Breast epithelium (tissue), 4 donors: Measurements from ENCODE around the gene MAB21L1. TPM values are rescaled to one million over a fixed set of nuclear protein-coding genes. Genes with fewer than 3 reads are reported as not detected.

Source experiments
- DNase-seq, 2 donors: peaks; one replicate each; pipeline ENCODE4 v3.0.0-alpha.2; 2019; ENCODE audit warnings: low spot score in 2 of 2
- H3K27ac ChIP-seq, 2 donors: fragments of 200-600 bp; sonication (generic) in 1 of 2; one replicate each; pipeline ENCODE4 v1.5.1; 2016 to 2019; ENCODE audit warnings: mild to moderate bottlenecking in 1 of 2
- H3K27me3 ChIP-seq, 2 donors: fragments of 200-600 bp; sonication (generic) in 1 of 2; one replicate each; pipeline versions ENCODE4 v1.5.1 to v1.6.0; 2017 to 2019; ENCODE audit warnings: control low read depth in 1 of 2, mild to moderate bottlenecking in 1 of 2
- H3K36me3 ChIP-seq: fragments of 200-600 bp; one replicate; pipeline ENCODE4 v1.5.1; 2019
- H3K4me1 ChIP-seq, 2 donors: fragments of 200-600 bp; sonication (generic); one replicate each; pipeline ENCODE4 v1.5.1; 2016 to 2019; ENCODE audit warnings: control low read depth in 1 of 2
- H3K4me3 ChIP-seq, 3 donors: fragments of 200-600 bp; sonication (generic); 1 replicate in 2 of 3; 2 replicates in 1 of 3; pipeline ENCODE4 v1.5.1; 2016 to 2019; ENCODE audit warnings: mild to moderate bottlenecking in 3 of 3, moderate library complexity in 2 of 3
- H3K9me3 ChIP-seq, 2 donors: fragments of 200-600 bp; sonication (generic) in 1 of 2; one replicate each; pipeline ENCODE4 v1.5.1; 2016 to 2019; ENCODE audit warnings: control low read depth in 1 of 2
- POLR2A ChIP-seq: fragments of 450-650 bp; IDR thresholded peaks from one replicate; pipeline ENCODE4 v1.6.1; 2016; ENCODE audit warnings: antibody characterized with exemption, mild to moderate bottlenecking, moderate library complexity
- POLR2AphosphoS5 ChIP-seq, 3 donors: sonication (generic); formaldehyde crosslinking; IDR thresholded peaks; one replicate each; pipeline ENCODE4 v1.6.1; 2017; ENCODE audit warnings: antibody characterized with exemption in 3 of 3
- intact Hi-C: fragments of 100-400 bp; cut with DNase I; formaldehyde crosslinking; loops from one replicate; pipeline ENCODE4 v1.15.1; 2023; ENCODE audit warnings: low total_unique reads
- total RNA-seq, 3 donors: library from RNA; depleted of rRNA; stranded (reverse); fragments of >200 nt; gene quantifications; one replicate each; pipeline ENCODE4 v1.1.0, GENCODE V29; 2016
- TF ChIP-seq, protein P1 (sequence below), 3 donors: fragments of 450-650 bp; IDR thresholded peaks; one replicate each; pipeline ENCODE4 v1.5.1; 2016 to 2017; ENCODE audit warnings: antibody characterized with exemption in 3 of 3, mild to moderate bottlenecking in 3 of 3, moderate library complexity in 3 of 3

MAB21L1 gene
- total RNA-seq, 3 donors from 2014 or later, result 7.7 to 12.0 (median 11.8) TPM

DNA sequence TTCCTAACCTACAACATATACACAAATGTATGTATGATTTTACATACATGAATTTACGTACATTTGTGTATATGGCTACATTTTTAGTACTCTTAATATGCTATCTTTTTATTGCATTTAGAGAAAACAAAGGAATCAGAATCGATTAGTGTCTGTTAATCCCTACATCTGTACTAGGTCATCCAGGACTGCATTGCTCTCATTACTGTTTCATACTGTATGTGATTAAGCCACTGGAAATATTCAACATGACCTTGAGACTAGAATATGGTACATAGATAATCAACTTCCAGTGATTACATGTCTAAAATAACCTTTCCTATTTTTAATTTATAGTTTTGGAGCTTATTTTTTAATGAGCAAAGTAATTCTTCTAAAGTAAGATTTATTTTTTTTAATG, 5.3 kb upstream of the MAB21L1 start:
- no peak for DNase-seq
- TF ChIP-seq POLR2A, result no peak
- TF ChIP-seq, protein P1, sequence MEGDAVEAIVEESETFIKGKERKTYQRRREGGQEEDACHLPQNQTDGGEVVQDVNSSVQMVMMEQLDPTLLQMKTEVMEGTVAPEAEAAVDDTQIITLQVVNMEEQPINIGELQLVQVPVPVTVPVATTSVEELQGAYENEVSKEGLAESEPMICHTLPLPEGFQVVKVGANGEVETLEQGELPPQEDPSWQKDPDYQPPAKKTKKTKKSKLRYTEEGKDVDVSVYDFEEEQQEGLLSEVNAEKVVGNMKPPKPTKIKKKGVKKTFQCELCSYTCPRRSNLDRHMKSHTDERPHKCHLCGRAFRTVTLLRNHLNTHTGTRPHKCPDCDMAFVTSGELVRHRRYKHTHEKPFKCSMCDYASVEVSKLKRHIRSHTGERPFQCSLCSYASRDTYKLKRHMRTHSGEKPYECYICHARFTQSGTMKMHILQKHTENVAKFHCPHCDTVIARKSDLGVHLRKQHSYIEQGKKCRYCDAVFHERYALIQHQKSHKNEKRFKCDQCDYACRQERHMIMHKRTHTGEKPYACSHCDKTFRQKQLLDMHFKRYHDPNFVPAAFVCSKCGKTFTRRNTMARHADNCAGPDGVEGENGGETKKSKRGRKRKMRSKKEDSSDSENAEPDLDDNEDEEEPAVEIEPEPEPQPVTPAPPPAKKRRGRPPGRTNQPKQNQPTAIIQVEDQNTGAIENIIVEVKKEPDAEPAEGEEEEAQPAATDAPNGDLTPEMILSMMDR (IDR thresholded peaks at IDR 0.05), result no peak
- no peak for TF ChIP-seq POLR2AphosphoS5 (IDR thresholded peaks at IDR 0.05)
- H3K27me3 ChIP-seq, result no peaks in the 10 kb centered on the region
- H3K9me3 ChIP-seq, result no peaks in the 10 kb centered on the region
- H3K4me1 ChIP-seq, result no peaks in the 10 kb centered on the region
- no peaks in the 10 kb centered on the region for H3K36me3 ChIP-seq
- H3K4me3 ChIP-seq, result no peak overlapping the region
- H3K27ac ChIP-seq, result no peak overlapping the region
- intact Hi-C loops, result no loop called here

DNA sequence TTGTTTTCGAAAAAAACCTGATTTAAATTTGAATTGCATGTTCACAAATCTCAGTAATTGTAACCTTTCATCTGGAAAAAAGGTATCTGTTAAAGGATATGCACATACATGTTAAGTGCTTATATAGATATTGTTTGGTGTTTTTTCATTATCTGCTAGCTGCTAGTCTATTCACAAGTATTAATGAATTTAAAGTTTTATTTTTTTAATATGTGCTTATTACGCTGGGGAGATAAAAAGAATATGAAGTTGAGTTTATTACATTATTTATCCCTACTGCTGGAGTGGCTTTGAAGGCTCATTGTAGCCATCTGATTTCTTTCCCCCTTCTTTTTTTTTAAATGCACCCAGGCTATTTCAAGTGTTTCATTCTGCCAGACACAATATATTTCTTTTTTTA, 3.9 kb upstream of the MAB21L1 start:
- H3K9me3 ChIP-seq, result no peaks in the 10 kb centered on the region
- H3K4me3 ChIP-seq, result no peak overlapping the region
- H3K27ac ChIP-seq, result no peak overlapping the region
- no peak for TF ChIP-seq POLR2A
- TF ChIP-seq, protein P1 (IDR thresholded peaks at IDR 0.05), result no peak
- no peak for TF ChIP-seq POLR2AphosphoS5 (IDR thresholded peaks at IDR 0.05)
- no peak for DNase-seq
- H3K4me1 ChIP-seq, result no peaks in the 10 kb centered on the region
- intact Hi-C loops, result no loop called here
- no peaks in the 10 kb centered on the region for H3K36me3 ChIP-seq
- no peaks in the 10 kb centered on the region for H3K27me3 ChIP-seq

DNA sequence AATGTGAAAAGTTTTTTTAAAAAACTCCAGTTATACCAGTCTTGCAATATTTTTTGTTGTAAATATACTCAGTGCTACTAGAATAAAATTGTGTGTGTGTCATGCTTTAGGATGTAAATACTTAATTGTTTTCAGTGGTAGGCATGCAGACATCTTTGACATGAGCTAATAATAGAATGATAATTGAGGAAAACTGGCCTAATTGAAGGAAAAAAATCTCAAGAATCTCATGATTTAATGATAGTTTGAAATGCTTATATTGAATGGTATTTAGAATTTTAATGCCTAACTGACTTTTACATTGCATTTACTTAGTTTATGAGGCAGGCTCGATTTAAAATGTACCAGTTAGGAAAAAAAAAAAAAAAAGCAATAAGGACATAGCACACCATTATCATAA, 3.2 kb upstream of the MAB21L1 start:
- intact Hi-C loops, result no loop called here
- TF ChIP-seq POLR2A, result no peak
- TF ChIP-seq, protein P1 (IDR thresholded peaks at IDR 0.05), result no peak

DNA sequence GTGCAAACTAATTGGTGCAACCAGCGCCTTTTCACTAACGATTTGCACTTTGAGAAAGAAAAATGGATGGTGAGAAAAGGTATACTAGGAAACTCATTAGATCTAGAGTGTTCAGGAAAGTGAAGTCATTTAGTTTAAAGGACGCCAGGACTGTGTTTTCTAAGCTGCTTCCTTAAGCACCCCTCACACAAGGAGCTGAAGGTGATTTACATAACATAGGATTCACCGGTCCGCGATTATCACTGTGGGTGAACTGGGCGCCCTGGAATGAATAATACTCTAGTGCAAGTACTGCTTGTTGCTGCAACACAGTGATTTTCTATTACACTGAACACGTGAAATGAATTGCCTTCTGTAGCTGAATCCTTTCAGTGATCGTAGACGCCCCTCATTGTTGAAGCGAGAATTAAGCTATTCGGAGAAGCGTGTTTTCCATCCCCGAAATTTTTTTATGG, 2.6 kb upstream of the MAB21L1 start:
- Histone ChIP-seq H3K4me3 (peak overlapping the region in 2 of 3 donors; percentile 53 to 58), H3K36me3 (no peaks in the 10 kb centered on the region), H3K27me3 (no peaks in the 10 kb centered on the region), H3K9me3 (no peaks in the 10 kb centered on the region), H3K27ac (no peak overlapping the region), H3K4me1 (no peaks in the 10 kb centered on the region)
- no peak for DNase-seq
- TF ChIP-seq, protein P1 (IDR thresholded peaks at IDR 0.05), result no peak
- TF ChIP-seq POLR2A (no peak), POLR2AphosphoS5 (IDR thresholded peaks at IDR 0.05) (no peak)
- intact Hi-C loops, result no loop called here

More for the DNA sequence above, 3.2 kb upstream of the MAB21L1 start:
- no peaks in the 10 kb centered on the region for H3K27me3 ChIP-seq
- H3K4me1 ChIP-seq, result no peaks in the 10 kb centered on the region
- no peak overlapping the region for H3K27ac ChIP-seq
- DNase-seq, result no peak
- no peaks in the 10 kb centered on the region for H3K36me3 ChIP-seq
- no peaks in the 10 kb centered on the region for H3K9me3 ChIP-seq
- H3K4me3 ChIP-seq, result no peak overlapping the region

DNA sequence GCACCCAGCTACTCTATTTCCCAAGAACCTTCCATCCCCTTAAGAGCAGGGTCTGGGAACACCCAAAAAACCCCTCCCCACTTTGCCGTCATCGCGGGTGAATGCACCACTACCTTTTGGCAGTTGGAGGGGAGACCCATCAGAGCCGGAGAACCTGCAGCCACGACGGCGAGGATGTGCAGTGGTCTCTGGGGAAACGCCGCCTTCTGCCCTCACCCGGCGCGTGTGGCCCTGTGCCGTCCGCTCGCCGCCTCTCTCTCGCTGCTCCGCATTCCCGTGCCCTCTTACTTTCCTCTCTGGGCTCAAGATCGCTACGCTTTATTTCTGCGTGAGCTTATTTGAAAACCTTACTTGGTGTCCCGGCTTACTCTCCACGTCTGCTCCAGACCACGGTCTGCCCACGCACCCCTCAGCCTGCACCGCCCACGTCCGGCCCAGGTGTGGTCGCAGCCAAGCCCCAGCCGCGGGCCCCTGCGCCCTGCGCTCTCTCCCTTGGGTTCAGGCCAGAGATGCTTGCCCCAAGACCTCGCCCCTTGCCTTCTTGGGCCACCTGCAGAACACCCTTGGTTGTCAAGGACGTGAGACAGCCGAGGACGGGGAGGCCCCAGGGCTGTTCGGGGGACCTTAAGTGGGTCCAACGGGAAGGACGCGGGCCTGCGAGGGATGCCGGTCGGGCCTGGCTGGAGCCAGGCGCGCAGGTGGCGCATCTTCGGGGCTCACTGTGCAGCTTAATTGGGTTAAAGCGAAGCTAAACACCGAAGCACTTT, 2.0 kb upstream of the MAB21L1 start:
- TF ChIP-seq, protein P1 (IDR thresholded peaks at IDR 0.05), result no peak
- TF ChIP-seq POLR2AphosphoS5 (IDR thresholded peaks at IDR 0.05), result peak in 1 of 3 donors; percentile 17
- H3K9me3 ChIP-seq, result no peaks in the 10 kb centered on the region
- intact Hi-C loops, result no loop called here
- H3K27ac ChIP-seq, result peak overlapping the region; percentile 38 to 71
- H3K4me1 ChIP-seq, result no peaks in the 10 kb centered on the region
- H3K4me3 ChIP-seq, result peak overlapping the region in 2 of 3 donors; percentile 53 to 58
- no peaks in the 10 kb centered on the region for H3K36me3 ChIP-seq
- H3K27me3 ChIP-seq, result no peaks in the 10 kb centered on the region
- DNase-seq, result no peak
